ENCODE data around the gene C1orf35.
A peak's percentile ranks its signal among the peaks of the same experiment; 100 is the strongest.

The C1orf35 gene

DNA sequence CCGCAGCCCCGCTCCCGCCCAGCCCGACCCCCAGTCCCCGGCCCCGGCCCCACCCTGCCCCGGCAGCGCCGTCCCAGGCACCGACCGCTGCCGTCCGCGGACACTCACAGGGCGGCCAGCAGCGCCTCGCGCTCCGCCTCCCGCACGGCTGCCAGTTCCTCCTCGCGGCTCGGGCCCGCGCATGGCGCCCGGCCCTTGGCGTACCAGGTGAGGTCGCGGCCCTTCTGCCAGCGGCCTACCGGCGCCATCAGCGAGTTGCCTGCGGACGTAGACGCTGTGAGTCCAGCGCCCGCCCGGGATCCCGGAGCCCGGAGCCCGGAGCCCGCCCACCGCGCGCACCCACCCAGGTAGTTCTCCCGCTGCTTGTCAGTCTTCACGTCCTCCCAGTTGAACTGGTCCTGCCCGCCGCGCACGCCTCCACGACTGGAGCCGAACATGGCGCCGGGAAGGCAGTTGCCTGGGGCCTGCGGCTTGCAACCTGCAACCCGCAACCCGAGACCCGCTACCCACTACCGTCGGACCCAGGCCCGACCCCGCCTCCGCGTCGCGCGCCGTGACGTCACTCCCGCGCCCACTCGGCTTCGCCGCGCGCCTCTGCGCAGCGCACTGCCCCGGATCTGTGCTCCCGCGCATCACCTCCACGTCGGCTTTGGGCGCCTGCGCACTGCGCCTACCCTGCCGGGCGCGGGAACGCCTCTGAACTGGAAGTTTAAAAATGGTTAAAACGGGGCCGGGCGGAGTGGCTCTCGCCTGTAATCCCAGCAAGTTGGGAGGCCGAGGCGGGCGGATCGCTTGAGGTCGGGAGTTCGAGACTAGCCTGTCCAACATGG is at the start of gene C1orf35:
Gene C1orf35, minus strand, starts transcription at position 535 of the 830 bp plus-strand sequence. Its CDS starts 98 bp downstream, at position 437.
- DNase-seq (ENCODE audit: low read depth): peak; percentile 96

DNA sequence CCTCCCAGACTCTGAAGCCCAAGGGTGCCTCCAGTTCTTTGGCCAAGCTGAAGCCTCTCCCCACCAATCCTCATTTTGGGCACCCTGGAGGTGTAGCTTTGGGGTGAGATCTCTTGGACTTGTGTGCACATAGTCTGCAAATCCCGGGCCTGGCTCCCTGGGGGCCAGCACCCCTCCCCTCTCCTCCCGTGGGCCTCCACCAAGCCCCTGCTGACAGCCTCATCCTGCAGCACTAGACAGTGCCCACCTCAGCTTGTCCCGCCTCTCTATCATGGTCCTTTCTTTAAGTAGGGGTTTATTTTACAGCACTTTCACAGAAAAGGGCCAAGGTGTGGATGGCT is 49.8 kb upstream of the C1orf35 start:
- no peak for DNase-seq (ENCODE audit: low read depth)

DNA sequence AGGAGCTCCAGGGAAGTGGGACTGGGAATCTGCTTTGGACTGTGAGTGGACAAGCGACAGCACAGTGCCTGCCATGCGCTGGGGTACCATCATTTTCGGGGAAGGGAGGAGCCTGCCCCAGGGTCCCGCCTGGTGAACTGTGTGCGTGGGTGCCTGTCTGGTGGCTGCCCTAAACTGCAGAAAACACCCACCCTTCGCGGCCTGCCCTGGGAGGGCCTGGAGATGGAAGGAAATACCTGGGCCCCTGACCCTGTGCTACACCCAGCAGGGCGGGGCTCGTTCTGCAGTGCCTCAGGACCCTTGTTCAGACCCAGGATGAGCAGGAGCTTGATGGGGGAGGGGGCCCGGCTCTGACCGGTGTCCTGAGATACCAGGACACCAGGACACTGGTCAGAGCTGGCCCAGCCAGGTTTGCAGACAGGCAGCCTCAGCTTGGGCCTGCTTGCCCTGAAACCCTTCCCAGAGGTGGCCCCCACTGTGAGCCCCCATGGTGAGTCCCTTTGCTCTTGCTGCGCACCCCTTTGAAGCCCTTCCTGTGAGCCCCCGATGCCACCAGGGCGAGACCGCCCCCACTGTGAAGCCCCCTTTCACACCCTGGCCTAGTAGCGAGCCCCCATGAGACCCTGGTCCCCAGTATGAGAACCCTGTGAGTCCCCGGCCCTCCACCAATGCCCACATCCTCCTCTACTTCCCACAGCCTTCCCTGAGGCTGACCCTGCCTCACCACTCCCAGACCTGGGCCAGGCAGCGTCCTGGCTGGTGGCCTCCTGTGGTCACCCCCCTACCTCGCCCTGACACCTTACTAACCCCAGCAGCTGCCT is 49.2 kb upstream of the C1orf35 start:
- no peak for DNase-seq (ENCODE audit: low read depth)

DNA sequence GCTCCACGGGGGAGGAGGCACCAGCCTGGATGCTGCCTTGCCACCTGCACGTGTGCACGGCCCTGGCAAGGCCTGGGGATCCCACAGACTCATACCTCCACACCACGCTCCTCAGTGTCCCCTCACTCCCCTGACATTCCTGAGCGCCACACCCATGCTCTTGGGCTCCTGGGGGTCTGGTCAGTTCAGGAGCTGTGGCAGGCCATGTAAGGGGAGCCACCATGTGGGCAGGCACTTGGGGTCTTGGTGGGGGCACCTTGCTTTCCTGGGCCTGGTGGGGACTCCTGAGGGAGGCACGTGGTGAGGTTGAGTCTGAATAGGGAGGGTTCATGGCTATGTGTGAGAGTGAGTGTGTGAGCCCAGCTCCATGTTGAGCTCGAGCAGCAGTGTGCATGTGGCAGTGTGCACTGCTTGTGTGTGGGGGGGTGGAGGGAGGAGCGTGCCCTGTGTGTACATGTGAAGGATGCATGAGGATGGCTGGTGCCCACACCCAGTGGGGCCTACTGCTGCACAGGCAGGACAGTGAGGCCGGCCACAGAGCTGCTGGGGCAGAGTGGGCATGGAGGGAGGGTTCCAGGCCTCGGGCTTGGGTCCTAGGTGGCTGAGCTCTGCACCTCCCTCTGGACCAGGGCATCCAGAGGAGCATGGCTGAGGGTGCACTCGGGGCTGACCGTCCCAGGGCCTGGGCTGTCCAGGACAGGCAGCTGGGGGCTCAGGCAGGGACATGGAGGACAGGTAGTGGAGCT is 48.2 kb upstream of the C1orf35 start:
- DNase-seq (ENCODE audit: low read depth): no peak

DNA sequence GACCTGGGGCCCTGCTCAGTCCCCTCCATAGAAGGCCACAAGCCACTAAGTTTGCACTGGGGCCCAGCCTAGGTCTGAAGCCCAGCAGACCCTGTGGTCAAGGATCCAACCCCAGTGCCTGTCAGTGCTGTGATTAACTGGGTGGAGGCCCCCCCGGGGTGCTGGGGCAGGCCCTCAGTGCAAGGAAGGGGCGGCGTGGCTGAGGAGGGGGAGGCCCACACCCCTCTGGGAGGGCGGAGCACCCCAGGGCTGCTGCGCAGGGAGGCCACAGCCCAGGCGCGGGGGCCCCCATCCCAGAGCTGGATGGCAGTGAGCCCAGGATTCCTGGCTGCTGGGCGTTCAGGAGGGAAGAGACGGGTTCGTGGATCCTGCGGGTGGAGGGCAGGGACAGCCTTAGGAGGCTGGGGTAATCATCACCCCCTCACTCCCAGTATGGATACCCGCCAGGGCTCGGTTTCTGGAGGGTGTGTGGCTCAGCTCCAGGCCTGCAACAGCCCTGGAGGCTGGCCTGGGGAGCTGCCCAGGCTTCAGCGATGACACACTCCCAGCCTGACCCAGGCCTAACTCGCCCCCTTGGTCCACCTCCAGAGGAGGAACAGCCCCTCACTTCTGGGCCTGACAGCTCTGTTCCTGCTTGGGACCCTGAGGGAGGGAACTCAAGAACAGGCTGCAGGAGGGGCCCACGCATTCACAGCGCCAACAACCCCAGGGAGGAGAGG is 47.5 kb upstream of the C1orf35 start:
- DNase-seq (ENCODE audit: low read depth): no peak

DNA sequence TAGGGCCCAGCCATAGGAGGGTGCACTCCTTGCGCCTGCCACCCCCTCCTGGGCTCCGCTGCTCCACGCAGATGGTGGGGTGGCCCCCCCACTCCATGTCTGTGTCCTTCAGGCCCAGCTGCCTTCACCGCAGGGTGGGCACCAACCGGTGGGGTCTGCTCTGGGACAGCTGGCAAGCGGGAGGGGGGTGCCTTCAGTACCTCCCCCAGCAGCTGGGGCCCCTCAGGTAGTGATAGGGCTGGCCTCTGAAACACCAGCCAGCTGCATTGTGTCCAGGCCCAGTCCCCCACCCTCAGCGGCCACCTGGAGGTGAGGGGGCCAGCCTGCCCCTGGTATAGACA is 47.0 kb upstream of the C1orf35 start:
- DNase-seq (ENCODE audit: low read depth): no peak

DNA sequence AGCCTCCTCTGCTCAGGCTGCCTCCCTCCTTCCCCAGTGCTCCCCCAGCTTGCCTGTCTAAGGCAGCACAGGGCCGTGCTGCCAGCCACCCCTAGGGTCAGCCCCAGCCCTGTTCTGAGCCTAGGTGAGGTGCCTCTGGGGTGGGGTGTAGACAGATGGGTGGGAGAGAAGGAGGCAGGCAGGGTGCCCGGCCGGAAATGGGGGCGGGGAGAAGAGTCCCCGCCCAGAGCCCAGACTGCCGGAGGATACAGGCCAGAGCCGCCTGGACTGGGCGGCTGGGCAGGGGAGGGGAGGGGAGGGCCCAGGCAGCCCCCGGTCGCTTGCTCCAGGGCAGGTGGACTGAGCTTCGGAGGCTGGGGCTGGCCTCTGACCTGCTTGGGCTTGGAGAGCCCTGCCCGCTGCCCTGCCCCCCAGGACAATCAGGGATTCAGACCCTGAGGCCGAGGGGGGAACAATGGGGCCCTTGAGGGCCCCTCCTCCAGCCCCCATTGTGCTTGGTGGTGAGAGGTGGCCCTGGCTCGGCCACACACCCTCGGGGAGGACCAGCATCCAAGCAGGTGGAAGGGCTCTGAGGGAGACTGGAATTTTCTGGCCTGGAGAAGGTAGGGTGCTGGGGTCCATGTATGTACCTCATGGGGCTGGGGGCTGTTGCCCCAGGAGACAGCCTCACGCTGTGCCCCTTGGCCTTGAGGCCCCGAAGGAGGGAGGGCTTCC is 46.4 kb upstream of the C1orf35 start, which contains the start of gene GJC2:
Gene GJC2, plus strand, starts transcription at position 525 of the 714 bp plus-strand sequence. CDS start 7,829 bp downstream, outside the sequence.
- DNase-seq (ENCODE audit: low read depth): no peak

DNA sequence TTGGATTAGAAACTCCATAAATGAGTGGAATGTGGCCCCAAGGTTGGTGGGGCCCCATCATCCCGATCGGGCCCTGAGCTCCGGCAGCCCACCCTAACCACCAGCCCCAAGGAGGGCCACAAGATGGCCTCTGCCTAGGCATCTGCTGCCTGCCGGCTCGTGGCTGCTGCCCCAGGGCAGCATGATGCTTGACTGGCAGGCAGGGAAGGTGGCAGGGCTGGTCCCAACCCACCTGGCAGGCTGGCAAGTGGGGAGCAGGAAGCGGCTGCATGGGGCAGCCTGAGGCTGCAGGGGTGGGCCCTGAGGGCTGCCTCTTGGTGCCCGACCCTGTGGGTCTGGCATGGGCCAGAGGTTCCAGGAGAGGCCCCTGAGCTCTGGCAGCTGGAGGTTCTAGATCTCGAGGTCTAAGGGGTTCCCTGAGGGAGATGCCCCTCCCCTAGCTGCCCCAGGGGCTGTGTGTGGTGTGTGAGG is 45.8 kb upstream of the C1orf35 start:
- DNase-seq (ENCODE audit: low read depth): no peak

DNA sequence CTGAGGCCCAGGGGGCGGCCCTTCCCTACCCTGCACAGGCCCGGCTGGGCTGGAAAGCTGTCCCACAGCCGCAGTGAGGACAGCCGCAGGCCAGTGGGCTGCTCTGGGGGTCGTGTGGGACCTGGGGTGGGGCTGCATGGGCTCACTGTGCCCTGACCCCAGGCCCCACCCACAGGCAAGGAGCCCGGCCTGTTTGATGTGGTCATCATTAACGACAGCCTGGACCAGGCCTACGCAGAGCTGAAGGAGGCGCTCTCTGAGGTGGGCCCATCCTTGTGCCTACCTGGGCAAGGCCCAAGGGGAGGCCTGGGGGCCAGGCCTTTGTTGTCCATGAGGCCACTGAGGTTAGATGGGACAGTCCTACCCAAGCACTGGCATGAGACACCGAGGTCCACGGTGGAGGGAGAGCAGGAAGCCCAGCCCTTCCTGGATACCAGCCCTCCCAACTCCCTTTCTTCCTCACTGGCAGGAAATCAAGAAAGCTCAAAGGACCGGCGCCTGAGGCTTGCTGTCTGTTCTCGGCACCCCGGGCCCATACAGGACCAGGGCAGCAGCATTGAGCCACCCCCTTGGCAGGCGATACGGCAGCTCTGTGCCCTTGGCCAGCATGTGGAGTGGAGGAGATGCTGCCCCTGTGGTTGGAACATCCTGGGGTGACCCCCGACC is 45.2 kb upstream of the C1orf35 start:
- DNase-seq (ENCODE audit: low read depth): no peak

DNA sequence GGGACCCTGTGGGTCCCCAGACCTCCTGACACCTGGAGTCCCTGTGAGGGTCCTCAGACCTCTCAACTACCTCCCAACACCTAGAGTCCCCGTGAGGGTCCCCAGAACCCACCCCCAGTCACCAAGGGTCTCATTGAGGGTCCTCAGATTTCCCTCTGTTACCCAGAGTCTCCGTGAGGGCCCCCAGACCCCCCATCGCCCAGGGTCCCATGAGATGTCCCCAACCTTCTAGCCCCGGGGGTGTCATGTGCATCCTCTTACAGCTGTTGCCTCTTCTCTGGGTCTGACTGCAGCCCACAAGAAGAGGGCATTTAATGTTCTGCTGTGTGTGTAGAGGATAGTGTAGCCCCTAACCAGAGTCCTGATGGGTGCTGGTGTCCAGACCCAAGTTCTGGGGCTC is 44.6 kb upstream of the C1orf35 start:
- no peak for DNase-seq (ENCODE audit: low read depth)

DNA sequence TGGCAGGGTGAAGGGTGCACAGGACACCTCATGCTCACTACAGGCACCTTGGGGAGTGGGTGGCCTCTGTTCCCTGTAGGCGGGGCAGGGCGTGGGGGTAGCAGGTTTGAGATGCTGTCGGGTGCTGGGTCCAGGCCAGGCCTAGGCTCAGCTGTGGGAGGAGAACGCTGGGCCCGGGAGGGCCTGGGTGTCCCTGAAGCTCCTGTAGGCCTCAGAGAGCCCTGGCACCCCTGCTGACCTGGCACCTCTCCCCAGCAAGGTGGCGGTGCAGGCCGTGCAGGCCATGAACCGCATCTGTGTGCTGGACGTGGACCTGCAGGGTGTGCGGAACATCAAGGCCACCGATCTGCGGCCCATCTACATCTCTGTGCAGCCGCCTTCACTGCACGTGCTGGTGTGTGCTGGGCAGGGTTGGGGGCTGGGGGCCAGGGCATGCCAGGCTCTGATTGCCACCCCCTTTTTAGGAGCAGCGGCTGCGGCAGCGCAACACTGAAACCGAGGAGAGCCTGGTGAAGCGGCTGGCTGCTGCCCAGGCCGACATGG is 44.1 kb upstream of the C1orf35 start:
- no peak for DNase-seq (ENCODE audit: low read depth)

DNA sequence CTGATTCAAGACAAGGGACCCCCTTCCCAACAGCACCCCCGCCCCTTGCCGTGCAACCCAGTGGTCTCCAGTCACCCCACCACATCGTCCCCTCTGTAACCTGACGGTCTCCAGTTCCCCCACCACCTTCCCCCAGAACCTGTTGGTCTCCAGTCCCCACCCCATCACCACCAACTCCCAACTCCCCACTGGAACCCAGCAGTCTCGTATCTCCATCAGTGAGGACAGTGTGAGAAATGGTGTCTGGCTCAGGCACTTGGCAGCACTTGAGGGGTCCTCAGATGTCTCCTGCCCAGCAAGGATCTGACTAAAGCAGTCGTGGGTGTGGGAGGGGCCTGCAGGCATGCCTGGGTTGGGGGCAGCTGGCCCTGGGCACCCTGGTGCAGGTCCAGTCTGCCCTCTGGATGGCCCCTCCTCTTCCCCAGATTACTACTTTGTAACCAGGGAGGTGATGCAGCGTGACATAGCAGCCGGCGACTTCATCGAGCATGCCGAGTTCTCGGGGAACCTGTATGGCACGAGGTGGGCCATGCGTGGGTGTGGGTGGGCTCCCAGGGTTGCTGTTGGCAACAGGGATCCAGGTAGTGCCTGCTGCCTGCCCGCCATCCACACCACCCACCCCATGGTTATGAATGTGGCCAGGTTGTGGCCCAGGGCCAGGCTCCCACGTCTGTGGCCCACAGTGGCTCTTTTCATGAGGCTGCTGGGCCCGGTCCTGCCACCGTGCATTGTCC is 43.5 kb upstream of the C1orf35 start:
- no peak for DNase-seq (ENCODE audit: low read depth)

DNA sequence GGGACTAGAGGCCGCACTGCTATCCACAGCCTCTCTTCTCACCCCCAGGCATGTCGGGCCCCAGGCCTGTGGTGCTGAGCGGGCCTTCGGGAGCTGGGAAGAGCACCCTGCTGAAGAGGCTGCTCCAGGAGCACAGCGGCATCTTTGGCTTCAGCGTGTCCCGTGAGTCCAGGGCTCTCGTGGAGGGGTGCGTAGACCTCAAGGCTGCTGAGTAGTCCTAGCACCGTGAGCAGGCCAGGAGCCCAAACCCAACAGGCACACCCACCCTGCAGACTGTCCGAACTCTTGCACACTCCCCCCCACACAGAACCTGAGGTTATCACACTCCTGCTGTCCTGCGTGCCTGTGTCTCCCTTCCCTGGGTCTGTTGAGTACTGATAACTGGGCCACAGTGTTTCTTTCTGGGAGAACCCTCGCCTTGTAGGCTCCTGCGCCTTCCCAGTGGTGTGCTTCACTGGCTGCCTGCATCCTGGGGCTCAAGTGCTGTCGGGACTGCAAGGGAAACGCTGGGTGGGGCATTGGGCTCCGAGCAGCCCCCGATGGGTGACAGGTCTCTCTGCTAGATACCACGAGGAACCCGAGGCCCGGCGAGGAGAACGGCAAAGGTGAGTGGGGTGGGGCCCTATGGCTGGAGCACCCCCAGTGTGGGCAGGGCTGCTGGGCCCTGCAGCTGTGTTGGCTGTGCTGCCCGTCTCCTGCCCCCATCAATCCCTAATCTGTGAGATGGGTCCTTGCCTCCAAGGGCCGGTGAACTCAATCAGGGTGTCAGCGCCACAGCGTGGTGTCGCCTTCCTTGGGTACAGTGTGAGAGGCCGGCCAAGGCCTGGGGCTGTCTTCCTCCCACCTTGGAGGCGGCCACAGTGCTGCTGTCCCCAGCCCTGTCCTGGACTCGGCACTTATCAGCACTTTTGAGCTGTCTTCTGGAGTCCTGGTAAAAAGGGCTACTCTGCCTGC is 42.6 kb upstream of the C1orf35 start:
- DNase-seq (ENCODE audit: low read depth): no peak

DNA sequence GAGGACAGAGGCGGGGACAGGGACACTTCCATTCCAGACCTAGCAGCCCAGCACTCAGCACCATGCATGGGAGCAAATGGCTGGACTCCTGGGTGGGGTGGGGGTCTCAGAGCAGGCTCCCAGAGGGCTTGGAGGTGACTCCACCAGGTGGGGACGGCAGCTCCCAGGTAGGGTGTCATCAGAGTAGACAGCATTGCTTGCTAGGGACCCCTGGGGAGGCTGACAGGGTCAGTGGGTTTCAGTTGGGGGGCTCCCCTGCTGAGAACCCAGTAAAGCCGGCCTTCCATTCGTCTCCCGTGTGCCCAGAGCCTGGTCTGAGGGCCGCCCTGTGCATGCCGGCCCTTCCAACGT is 41.8 kb upstream of the C1orf35 start:
- DNase-seq (ENCODE audit: low read depth): no peak

DNA sequence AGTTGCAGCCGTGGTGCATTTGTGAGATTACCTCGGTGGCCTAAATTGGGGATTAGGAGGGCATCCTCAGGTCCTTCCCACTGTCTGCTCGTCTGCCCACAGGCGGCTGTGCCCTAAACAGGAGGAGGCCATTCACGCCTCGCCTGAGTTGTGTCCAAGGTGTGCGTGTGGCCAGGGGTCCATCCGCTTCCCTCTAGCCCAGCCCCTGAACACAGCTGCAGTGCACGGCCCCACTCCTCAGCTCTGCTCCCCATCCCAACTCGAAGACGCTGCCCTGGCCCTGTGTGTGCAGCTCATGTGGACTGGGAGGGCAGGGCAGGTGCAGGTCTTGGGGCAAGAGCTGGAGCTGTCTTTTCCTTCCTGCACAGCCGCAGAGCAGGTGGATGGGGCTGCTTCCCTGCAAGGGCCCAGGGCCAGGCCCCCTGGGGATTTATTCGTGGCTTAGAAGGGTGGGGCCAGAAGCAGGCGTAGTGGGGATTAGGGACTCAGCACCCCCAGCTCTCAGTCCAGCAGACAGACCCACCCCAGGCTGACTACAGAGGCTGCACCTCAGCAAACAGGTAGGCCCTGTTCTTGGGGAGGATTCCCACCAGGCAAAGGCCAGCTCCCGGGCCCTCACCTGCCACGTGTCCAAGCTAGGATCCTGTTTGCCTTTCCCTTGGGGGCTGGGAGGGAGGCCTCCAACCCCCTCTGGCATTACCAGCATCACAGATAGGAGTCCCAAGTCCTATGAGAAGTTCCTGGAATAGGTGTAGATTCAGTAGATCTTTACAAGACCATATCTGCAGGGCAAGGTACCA is 41.3 kb upstream of the C1orf35 start:
- no peak for DNase-seq (ENCODE audit: low read depth)

DNA sequence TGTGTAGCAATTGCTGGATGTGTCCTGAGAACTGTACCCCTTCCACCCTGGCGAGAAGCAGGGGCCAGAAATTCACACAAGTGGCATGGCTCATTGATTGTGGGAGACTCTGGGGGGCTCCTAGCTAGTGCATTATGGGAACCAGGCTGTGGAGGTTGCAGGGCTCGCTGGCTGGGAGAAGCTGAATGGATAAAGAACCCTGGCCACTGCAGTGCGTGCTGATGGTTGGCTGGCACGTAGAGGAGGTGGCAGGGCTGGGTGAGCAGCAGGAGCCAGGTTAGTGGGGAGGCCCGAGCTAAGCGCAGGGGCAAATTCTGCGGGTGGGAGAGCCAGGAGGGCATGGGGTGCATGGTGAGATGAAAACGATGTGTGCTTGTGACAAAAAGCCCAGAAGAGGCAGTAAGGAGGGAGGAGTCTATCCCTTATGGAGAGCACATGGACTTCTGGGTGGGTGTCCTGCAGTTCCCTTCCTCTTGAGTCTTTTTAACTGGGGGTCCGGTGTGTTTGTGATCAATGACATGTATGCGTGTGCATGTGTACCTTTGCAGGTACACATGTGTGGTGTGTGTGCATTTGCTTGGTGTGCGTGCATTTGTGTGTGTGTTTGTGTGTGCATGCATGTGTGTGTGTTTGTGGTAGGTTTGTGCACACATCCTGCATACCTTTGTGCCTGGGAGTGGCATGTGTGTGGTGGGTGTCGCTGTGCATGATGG is 40.5 kb upstream of the C1orf35 start:
- DNase-seq (ENCODE audit: low read depth): no peak

DNA sequence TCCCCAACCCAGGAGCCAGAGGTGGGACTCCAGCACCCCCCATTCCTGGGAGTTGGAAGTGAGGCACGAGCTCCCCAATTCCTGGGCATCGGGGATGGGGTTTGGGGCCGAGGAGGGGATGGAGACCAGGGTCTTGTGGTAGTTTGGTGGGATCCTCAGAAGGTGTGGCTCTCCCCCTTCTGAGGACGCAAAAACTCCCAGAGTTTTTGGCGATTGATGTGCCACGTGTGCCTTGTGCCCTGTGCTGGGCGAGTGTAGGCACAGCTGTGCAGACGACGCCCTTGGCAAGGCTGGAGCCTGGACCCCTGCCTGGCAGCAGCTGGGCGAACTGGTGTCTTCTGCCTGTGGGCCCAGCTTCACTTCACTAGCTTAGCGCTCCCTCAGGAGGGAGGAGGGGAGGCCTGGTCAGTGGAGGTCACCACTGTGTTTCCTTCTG is 39.6 kb upstream of the C1orf35 start:
- DNase-seq (ENCODE audit: low read depth): no peak
